Thymus (tissue), 14 donors: ENCODE measurements around the gene S1PR5. TPM values are rescaled to one million over a fixed set of nuclear protein-coding genes. Genes with fewer than 3 reads are reported as not detected.

ENCODE experiments used
- DNase-seq, 9 donors: peaks; one replicate each; pipeline ENCODE4 v3.0.0-alpha.2; 2013; ENCODE audit warnings: low spot score in 9 of 9, low read depth in 6 of 9, missing footprints in 1 of 9
- H3K27ac ChIP-seq, 2 donors: one replicate each; pipeline ENCODE4 v1.5.1; 2013; ENCODE audit warnings: control low read depth in 1 of 2, low read depth in 1 of 2, low read length in 1 of 2, mild to moderate bottlenecking in 1 of 2, moderate library complexity in 1 of 2
- H3K27me3 ChIP-seq, 2 donors: one replicate each; pipeline ENCODE4 v1.5.1; 2013; ENCODE audit warnings: low read length in 1 of 2; ENCODE audit not compliant: control insufficient read depth in 2 of 2, insufficient read depth in 1 of 2
- H3K36me3 ChIP-seq, 2 donors: one replicate each; pipeline ENCODE4 v1.5.1; 2013; ENCODE audit warnings: low read length in 1 of 2, mild to moderate bottlenecking in 1 of 2, moderate library complexity in 1 of 2; ENCODE audit not compliant: control insufficient read depth in 2 of 2, insufficient read depth in 2 of 2
- H3K4me1 ChIP-seq, 2 donors: one replicate each; pipeline ENCODE4 v1.5.1; 2013; ENCODE audit warnings: low read length in 2 of 2; ENCODE audit not compliant: control insufficient read depth in 2 of 2, insufficient read depth in 2 of 2
- H3K4me3 ChIP-seq, 2 donors: one replicate each; pipeline ENCODE4 v1.5.1; 2013; ENCODE audit warnings: low read length in 2 of 2, control low read depth in 1 of 2, mild to moderate bottlenecking in 1 of 2
- H3K9me3 ChIP-seq, 2 donors: one replicate each; pipeline ENCODE4 v1.5.1; 2013; ENCODE audit warnings: low read length in 1 of 2, mild to moderate bottlenecking in 1 of 2; ENCODE audit not compliant: control insufficient read depth in 2 of 2, insufficient read depth in 1 of 2
- WGBS: extraction: QIAGEN DNeasy Blood & Tissue Kit; methylation state at CpG from one replicate; pipeline ENCODE4 v1.1.7; 2013; 5-methylcytosine and 5-hydroxymethylcytosine counted together
- long read RNA-seq, 10 donors: transcript quantifications; one replicate each; lab custom pipeline, GENCODE V29; 2026
- polyA plus RNA-seq: library from polyadenylated mRNA; stranded (reverse); fragments of 200-250 nt; gene quantifications from one replicate; pipeline ENCODE4 v1.2.3, GENCODE V29; 2013
- total RNA-seq: library from RNA; stranded (reverse); fragments of 120-200 nt; gene quantifications from one replicate; pipeline ENCODE4 v1.2.4, GENCODE V29; 2013
- donor health status: healthy.

Gene S1PR5, protein sequence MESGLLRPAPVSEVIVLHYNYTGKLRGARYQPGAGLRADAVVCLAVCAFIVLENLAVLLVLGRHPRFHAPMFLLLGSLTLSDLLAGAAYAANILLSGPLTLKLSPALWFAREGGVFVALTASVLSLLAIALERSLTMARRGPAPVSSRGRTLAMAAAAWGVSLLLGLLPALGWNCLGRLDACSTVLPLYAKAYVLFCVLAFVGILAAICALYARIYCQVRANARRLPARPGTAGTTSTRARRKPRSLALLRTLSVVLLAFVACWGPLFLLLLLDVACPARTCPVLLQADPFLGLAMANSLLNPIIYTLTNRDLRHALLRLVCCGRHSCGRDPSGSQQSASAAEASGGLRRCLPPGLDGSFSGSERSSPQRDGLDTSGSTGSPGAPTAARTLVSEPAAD
- total RNA-seq (0.61 TPM), polyA plus RNA-seq (4.2 TPM)
- long read RNA-seq, donor 1, result 0 reads
- long read RNA-seq, donor 2, partial matches to known transcripts, result 0 of 2 reads
- long read RNA-seq, donor 2, other reads (novel, unspliced or antisense), result 0 of 2 reads
- long read RNA-seq, donor 3, partial matches to known transcripts, result 0 of 2 reads
- long read RNA-seq, donor 3, other reads (novel, unspliced or antisense), result 0 of 2 reads
- long read RNA-seq, donor 4, result 0 reads
- long read RNA-seq, donor 5, result 0 reads
- long read RNA-seq, donor 6, partial matches to known transcripts, result 0 of 1 reads
- long read RNA-seq, donor 6, other reads (novel, unspliced or antisense), result 0 of 1 reads
- long read RNA-seq, donor 7, result 0 reads
- long read RNA-seq, donor 8, result 0 reads
- long read RNA-seq, donor 9, partial matches to known transcripts, result 0 of 1 reads
- long read RNA-seq, donor 9, other reads (novel, unspliced or antisense), result 0 of 1 reads
- long read RNA-seq, donor 10, result 0 reads

DNA sequence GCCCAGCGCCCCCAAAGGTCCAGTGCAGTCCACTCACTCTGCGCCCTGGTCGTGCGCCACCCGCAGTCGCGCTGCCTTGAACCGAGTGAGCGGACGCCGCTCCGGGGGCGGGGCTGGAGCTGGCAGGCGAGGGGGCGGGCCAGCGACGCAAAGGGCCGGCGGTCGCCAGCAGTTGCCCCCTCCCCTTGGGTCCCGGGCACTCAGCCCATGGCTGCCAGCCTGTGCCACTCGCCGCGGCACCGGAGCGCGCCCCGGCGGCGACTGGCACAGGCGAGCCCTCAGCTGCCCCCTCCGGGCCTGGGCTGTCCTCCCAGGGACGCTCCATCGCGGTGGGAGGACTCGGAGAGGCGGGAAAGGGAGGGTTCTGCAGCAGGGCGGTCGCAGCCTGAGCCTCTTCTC, at the start of gene S1PR5:
S1PR5 (minus strand) TSS at position 87 of the 399 bp plus-strand sequence. CDS start 2,436 bp downstream, outside the sequence.
- Histone ChIP-seq H3K36me3 (no peaks in the 10 kb centered on the region), H3K27me3 (peaks cover 72 to 98% of the 10 kb centered on the region in 2 donors), H3K4me3 (peak within 1 kb of the TSS in 1 of 2 donors; percentile 25), H3K9me3 (peaks cover 0 to 12% of the 10 kb centered on the region in 2 donors), H3K4me1 (peaks cover 20 to 42% of the 10 kb centered on the region in 2 donors), H3K27ac (no peak within 1 kb of the TSS)
- no peak for DNase-seq
- WGBS, result 6% methylated on average over 39 of the region's 39 CpGs

DNA sequence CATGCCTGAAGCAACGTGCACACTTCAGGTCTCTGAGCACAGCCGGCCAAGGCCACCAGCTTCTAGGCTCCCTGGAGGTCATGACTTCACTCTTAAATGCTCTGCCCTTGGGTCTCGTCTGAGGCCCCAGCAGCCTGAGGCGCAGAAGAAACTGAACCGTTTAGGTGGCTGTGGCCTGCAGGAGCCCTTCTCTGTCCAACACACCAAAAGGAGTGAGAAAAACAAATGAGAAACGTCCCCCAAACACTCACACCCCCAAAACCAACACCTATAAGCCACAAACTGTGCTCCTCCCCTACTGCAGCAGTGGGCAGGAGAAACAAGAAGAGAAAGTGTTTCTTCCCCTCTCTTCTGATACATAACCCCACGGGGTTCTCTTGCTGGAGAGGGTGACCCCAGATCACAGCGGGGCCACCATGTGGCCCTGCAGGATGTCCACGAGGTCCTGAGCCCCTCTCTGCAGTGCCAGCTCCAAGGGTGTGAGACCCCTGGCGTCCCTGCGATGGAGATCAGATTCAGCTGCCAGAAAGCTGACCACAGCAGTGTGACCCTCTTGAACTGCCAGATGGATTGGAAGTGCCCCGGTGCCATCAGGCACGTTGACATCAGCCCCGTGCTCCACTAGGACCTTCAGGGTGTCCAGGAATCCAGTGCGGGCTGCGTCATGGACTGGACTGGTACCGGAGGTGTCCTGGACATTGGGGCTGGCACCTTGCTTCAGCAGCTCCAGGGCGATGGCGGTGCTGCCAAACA, 49.6 kb upstream of the S1PR5 start:
- 47% methylated on average over 19 of the region's 19 CpGs for WGBS
- peak in 4 of 9 donors; percentile 33 to 72 (median 38) for DNase-seq
- peaks cover 17 to 34% of the 10 kb centered on the region in 2 donors for H3K36me3 ChIP-seq
- H3K4me1 ChIP-seq, result peaks cover 30 to 65% of the 10 kb centered on the region in 2 donors
- H3K27me3 ChIP-seq, result no peaks in the 10 kb centered on the region
- peak overlapping the region; percentile 90 to 93 for H3K4me3 ChIP-seq
- H3K27ac ChIP-seq, result peak overlapping the region; percentile 92 to 97
- peaks cover 0 to 5% of the 10 kb centered on the region in 2 donors for H3K9me3 ChIP-seq

DNA sequence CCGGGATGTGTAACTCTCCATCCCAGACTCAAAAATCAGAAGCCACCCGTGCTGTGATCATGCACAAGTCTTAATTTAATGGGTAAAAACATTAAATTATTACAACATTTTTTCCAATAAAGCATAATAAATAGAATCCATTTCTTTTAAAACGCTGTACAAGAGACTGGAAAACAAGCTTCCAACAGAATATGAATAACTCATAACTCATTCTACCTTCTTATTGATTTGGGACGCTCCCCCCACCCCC, 49.1 kb upstream of the S1PR5 start:
- WGBS, result 4% methylated on average over 4 of the region's 4 CpGs
- Histone ChIP-seq H3K4me1 (peaks cover 30 to 67% of the 10 kb centered on the region in 2 donors), H3K4me3 (peak overlapping the region; percentile 90 to 93)

DNA sequence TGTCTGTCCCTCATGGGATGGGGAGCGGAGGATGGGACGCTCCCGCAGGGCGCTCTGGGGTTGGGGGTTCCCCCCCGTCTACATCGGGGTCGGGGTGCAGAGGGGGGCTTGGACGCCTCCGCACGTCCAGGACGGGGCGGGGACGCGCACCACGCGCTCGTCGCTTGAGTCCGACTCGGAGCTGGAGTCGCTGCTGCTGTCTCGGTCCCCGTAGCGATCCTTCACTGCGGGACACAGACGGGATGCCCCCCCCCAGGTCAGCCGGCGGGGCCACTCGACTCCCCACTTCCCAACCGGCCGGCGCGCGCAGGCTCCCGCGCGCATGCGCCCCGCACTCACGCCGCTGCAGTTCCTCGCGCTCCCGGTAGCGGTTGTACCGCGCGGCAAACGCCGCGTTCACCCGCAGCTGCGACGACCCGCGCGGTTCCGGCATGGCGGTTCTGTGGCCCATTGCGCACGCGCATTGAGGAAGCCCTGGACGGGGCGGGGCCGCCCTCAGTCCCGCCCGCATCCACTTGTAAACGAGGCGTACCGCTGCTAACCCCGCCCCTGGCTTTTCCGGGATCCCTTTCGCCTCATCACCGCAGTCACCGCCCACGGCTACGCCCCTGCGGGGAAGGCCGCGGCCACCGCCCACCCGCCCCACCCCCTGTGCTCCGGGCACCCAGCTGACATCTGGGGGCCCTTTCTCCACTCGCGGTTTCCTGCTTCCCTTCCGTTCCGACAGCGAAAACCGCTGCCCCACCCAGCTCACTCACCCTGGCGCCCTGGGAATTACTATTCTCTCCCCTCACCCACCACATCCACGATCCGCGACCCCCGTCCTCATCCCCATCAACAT, 48.5 kb upstream of the S1PR5 start, which contains the start of gene KRI1:
KRI1 (minus strand) TSS at position 444 of the 841 bp plus-strand sequence; CDS start at position 433, 11 bp downstream.
- peaks cover 0 to 5% of the 10 kb centered on the region in 2 donors for H3K9me3 ChIP-seq
- peaks cover 27 to 44% of the 10 kb centered on the region in 2 donors for H3K36me3 ChIP-seq
- under 1% methylated on average over 94 of the region's 94 CpGs for WGBS
- H3K27me3 ChIP-seq, result no peaks in the 10 kb centered on the region
- H3K4me1 ChIP-seq, result peaks cover 30 to 63% of the 10 kb centered on the region in 2 donors
- H3K27ac ChIP-seq, result peak within 1 kb of the TSS; percentile 92 to 97
- peak; percentile 92 to 99 (median 97) for DNase-seq
- H3K4me3 ChIP-seq, result peak within 1 kb of the TSS; percentile 90 to 93

More for the DNA sequence above, 49.1 kb upstream of the S1PR5 start:
- peak overlapping the region; percentile 92 to 97 for H3K27ac ChIP-seq
- DNase-seq, result no peak
- H3K9me3 ChIP-seq, result peaks cover 0 to 5% of the 10 kb centered on the region in 2 donors
- H3K27me3 ChIP-seq, result no peaks in the 10 kb centered on the region
- peaks cover 22 to 39% of the 10 kb centered on the region in 2 donors for H3K36me3 ChIP-seq

DNA sequence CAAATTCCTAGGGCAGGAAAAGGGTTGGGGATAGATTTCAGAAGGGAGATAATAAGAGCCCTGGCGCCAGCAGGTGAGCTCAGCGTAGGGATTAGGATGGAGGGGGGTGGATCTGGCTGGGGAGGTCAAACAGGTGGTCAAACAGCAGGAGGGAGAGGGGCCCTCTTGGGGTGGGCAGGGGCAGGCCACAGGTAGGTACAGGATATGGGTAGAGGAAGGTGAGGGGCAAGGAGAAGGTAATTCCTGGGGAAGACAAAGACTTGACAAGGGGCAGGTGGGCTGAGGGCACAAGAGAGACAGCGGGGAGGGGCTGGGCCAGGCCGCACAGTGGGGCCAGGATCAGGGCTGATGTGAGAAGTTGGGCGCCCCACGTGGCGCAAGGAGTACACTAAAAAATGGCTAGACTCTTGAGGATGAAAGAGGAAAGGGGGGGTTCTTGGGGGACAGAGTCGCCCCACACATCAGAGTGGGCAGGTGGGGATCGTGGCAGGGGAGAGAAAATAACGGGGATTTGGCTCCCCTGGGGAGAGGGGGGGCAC, 47.9 kb upstream of the S1PR5 start:
- peaks cover 0 to 5% of the 10 kb centered on the region in 2 donors for H3K9me3 ChIP-seq
- peaks cover 34 to 51% of the 10 kb centered on the region in 2 donors for H3K36me3 ChIP-seq
- no peaks in the 10 kb centered on the region for H3K27me3 ChIP-seq
- DNase-seq, result peak in 3 of 9 donors; percentile 65 to 82 (median 66)
- WGBS, result 11% methylated on average over 10 of the region's 10 CpGs
- peak overlapping the region; percentile 92 to 95 for H3K27ac ChIP-seq
- peaks cover 30 to 60% of the 10 kb centered on the region in 2 donors for H3K4me1 ChIP-seq
- peak overlapping the region; percentile 90 to 93 for H3K4me3 ChIP-seq

DNA sequence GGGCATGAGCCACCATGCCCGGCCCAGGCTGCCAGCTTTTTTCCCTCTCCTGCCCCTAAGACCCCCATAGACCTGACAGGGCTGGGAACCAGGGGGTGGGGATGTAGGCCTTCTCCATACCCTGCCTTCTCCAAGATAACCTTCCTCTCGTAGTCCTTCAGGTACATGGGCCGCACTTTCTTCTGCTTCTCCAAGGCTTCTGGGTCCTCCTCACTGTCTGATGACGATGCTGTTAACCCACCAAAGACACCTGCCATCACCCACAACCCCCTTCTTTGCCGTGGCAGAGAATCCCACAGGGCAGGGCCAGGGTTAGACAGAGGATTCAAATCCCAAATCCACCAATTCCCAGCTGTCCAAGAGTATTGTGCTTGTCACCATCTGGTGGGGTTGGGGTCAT, 45.4 kb upstream of the S1PR5 start:
- Histone ChIP-seq H3K27ac (peak overlapping the region in 1 of 2 donors; percentile 43), H3K4me1 (peaks cover 23 to 46% of the 10 kb centered on the region in 2 donors), H3K36me3 (peaks cover 59 to 75% of the 10 kb centered on the region in 2 donors), H3K9me3 (peaks cover 0 to 5% of the 10 kb centered on the region in 2 donors), H3K4me3 (no peak overlapping the region), H3K27me3 (no peaks in the 10 kb centered on the region)
- 77% methylated on average over 5 of the region's 5 CpGs for WGBS
- DNase-seq, result no peak

DNA sequence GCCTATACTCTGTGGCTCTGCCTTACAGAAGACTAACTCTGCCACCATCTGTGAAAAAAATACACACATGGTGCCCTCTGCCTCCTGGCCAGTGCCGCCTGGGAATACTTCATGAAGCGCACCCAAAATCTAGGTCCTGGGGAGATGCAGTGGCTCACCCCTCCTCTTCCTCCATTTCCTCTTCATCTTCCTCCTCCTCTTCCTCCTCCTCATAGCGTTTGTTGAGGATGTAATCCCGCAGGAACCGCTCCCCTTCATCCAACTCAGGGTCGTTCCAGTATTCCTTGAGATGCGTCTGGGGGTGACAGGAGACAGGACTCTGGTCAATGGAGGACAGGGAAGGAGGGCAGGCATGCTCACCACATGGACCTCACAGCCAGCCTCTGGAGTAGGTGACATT, 42.9 kb upstream of the S1PR5 start:
- no peaks in the 10 kb centered on the region for H3K9me3 ChIP-seq
- H3K27ac ChIP-seq, result no peak overlapping the region
- WGBS, result 97% methylated on average over 7 of the region's 7 CpGs
- H3K36me3 ChIP-seq, result peaks cover 72 to 90% of the 10 kb centered on the region in 2 donors
- peaks cover 22 to 47% of the 10 kb centered on the region in 2 donors for H3K4me1 ChIP-seq
- no peak for DNase-seq
- no peak overlapping the region for H3K4me3 ChIP-seq
- H3K27me3 ChIP-seq, result no peaks in the 10 kb centered on the region
